WTC11 (cell line): Measurements from ENCODE around the gene BEGAIN. TPM values are rescaled to one million over a fixed set of nuclear protein-coding genes. Genes with fewer than 3 reads are reported as not detected.

ENCODE experiments used
- ATAC-seq: fragments of 200-7000 bp; cut with Tn5 transposase; 2 replicates; pipeline ENCODE4 v1.10.0; 2021; ENCODE audit warnings: mild to moderate bottlenecking, moderate library complexity
- CTCF ChIA-PET: fragments of 300-600 bp; sonication (Branson Sonifier 250); formaldehyde crosslinking; loops from one replicate; lab custom pipeline; 2021; ENCODE audit warnings: antibody characterized with exemption; lab: Charles Lee
- POLR2A ChIA-PET: fragments of 350-600 bp; sonication (Branson Sonifier 250); formaldehyde crosslinking; loops from one replicate; lab custom pipeline; 2021; ENCODE audit warnings: antibody characterized with exemption; lab: Charles Lee
- DNase-seq: peaks from one replicate; pipeline ENCODE4 v3.0.0; 2021; ENCODE audit warnings: low spot score
- H3K27ac Mint-ChIP-seq: 2 replicates; pipeline ENCODE4 v1.8.0; 2021; ENCODE audit warnings: mixed read lengths
- H3K27me3 Mint-ChIP-seq: 2 replicates; pipeline ENCODE4 v1.8.0; 2021; ENCODE audit warnings: low read depth, mild to moderate bottlenecking, moderate library complexity, mixed read lengths
- H3K36me3 Mint-ChIP-seq: 2 replicates; pipeline ENCODE4 v1.8.0; 2021; ENCODE audit warnings: mixed read lengths
- H3K4me1 Mint-ChIP-seq: 2 replicates; pipeline ENCODE4 v1.8.0; 2022; ENCODE audit warnings: mixed read lengths
- H3K4me3 Mint-ChIP-seq: 2 replicates; pipeline ENCODE4 v1.8.0; 2021; ENCODE audit warnings: mild to moderate bottlenecking, moderate library complexity, mixed read lengths
- H3K9me3 Mint-ChIP-seq: 2 replicates; pipeline ENCODE4 v1.8.0; 2021; ENCODE audit warnings: mixed read lengths
- ELF4 ChIP-seq: sonication (generic); formaldehyde crosslinking; IDR thresholded peaks from 2 replicates; pipeline ENCODE4 v1.8.1; 2022; ENCODE audit warnings: low read depth, mild to moderate bottlenecking, moderate library complexity, missing genetic modification reagents
- ESRRA ChIP-seq: sonication (generic); formaldehyde crosslinking; IDR thresholded peaks from 2 replicates; pipeline ENCODE4 v1.8.1; 2022; ENCODE audit warnings: mild to moderate bottlenecking, missing genetic modification reagents, borderline replicate concordance
- ETV6 ChIP-seq: sonication (generic); formaldehyde crosslinking; IDR thresholded peaks from 2 replicates; pipeline ENCODE4 v1.8.1; 2022; ENCODE audit warnings: mild to moderate bottlenecking, missing genetic modification reagents
- FOXP4 ChIP-seq: sonication (generic); formaldehyde crosslinking; IDR thresholded peaks from 2 replicates; pipeline ENCODE4 v1.8.0; 2022; ENCODE audit warnings: mild to moderate bottlenecking, missing genetic modification reagents
- GABPB1 ChIP-seq: sonication (generic); formaldehyde crosslinking; IDR thresholded peaks from 2 replicates; pipeline ENCODE4 v1.8.1; 2023; ENCODE audit warnings: mild to moderate bottlenecking, missing genetic modification reagents
- GRHL2 ChIP-seq: fragments of 250-450 bp; sonication (Bioruptor Pico); IDR thresholded peaks from 2 replicates; pipeline ENCODE4 v1.8.0; 2022; ENCODE audit warnings: mild to moderate bottlenecking, moderate library complexity; ENCODE audit not compliant: insufficient replicate concordance, severe bottlenecking
- GTF2I ChIP-seq: fragments of 250-450 bp; sonication (Bioruptor Pico); conservative IDR thresholded peaks from 2 replicates; pipeline ENCODE4 v1.4.0; 2021; ENCODE audit warnings: mild to moderate bottlenecking
- HMGXB4 ChIP-seq: sonication (generic); formaldehyde crosslinking; IDR thresholded peaks from 2 replicates; pipeline ENCODE4 v1.8.1; 2023; ENCODE audit warnings: mild to moderate bottlenecking, moderate library complexity, missing genetic modification reagents
- JAZF1 ChIP-seq: fragments of 250-450 bp; sonication (Bioruptor Pico); IDR thresholded peaks from 2 replicates; pipeline ENCODE4 v1.9.0; 2021; ENCODE audit warnings: moderate library complexity, mild to moderate bottlenecking, inconsistent platforms
- MYBL2 ChIP-seq: sonication (generic); formaldehyde crosslinking; IDR thresholded peaks from 2 replicates; pipeline ENCODE4 v1.8.1; 2023; ENCODE audit warnings: mild to moderate bottlenecking, moderate library complexity, missing genetic modification reagents
- RELA ChIP-seq: sonication (generic); formaldehyde crosslinking; IDR thresholded peaks from 2 replicates; pipeline ENCODE4 v1.8.1; 2022; ENCODE audit warnings: missing genetic modification reagents, mild to moderate bottlenecking, borderline replicate concordance
- SMAD3 ChIP-seq: sonication (generic); formaldehyde crosslinking; IDR thresholded peaks from 2 replicates; pipeline ENCODE4 v1.8.0; 2022; ENCODE audit warnings: missing genetic modification reagents, mild to moderate bottlenecking, borderline replicate concordance
- ZNF121 ChIP-seq: sonication (generic); formaldehyde crosslinking; IDR thresholded peaks from 2 replicates; pipeline ENCODE4 v1.8.0; 2023; ENCODE audit warnings: missing genetic modification reagents
- total RNA-seq: library from RNA; stranded (reverse); gene quantifications from 3 replicates; pipeline ENCODE4 v1.2.3, GENCODE V29; 2021
- TF ChIP-seq, protein P1 (sequence below): sonication (generic); formaldehyde crosslinking; IDR thresholded peaks from 2 replicates; pipeline ENCODE4 v1.8.0; 2023; ENCODE audit warnings: mild to moderate bottlenecking, missing genetic modification reagents
- TF ChIP-seq, protein P2 (sequence below): sonication (generic); formaldehyde crosslinking; IDR thresholded peaks from 2 replicates; pipeline ENCODE4 v1.8.1; 2023; ENCODE audit warnings: mild to moderate bottlenecking, missing genetic modification reagents, moderate library complexity
- TF ChIP-seq, protein P3 (sequence below): sonication (generic); formaldehyde crosslinking; IDR thresholded peaks from 2 replicates; pipeline ENCODE4 v1.8.0; 2022; ENCODE audit warnings: mild to moderate bottlenecking, missing genetic modification reagents

The BEGAIN gene
- total RNA-seq, 1 experiment from 2014 or later = 1.3 TPM

- Mint-ChIP-seq H3K9me3 (no peaks in the 10 kb centered on the region), H3K36me3 (no peaks in the 10 kb centered on the region), H3K27me3 (peaks cover 12% of the 10 kb centered on the region), H3K4me1 (peaks cover 3% of the 10 kb centered on the region; the same call in 1 of the 2 replicates), H3K4me3 (no peak overlapping the region), H3K27ac (no peak overlapping the region)
- CTCF ChIA-PET = interaction anchor here (1.3 to 3.6 kb wide), 3 partner anchors 21 to 85 kb away, joined by 3 to 17 read pairs (median 8); no protein-coding TSS in a partner anchor
- TF ChIP-seq ESRRA (no peak), ZNF121 (CRISPR knock-in tag) (0 out of 2 replicates have a peak, but pooled peaks have one; percentile 12)
- POLR2A ChIA-PET = interaction anchor here (0.8 kb wide), 1 partner anchor 15 kb away, joined by 4 read pairs; no protein-coding TSS in a partner anchor
- DNase-seq (no peak), ATAC-seq (no peak)
These were observed 26.2 kb downstream of the BEGAIN start for GRCh38 chr14:100561005-100561404.

DNA sequence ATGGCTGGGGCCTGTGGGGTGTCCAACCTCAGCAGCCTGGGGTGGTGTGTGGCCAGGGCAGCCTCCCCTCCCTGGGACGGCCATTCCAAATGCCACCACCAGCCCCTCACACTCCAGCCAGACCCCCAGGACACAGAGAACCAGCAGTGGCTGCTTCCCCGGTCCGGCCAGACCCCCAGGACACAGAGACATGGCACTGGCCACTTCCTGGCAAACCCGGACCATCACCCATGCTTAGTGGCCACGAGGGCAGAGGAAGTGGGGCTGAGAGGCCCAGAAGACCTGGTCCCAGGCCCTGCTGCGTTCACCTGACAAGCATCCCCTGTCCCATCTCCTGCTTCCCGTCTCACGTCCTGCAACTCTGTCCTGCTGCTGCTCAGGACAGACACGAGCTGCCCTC, 26.7 kb downstream of the BEGAIN start:
- no peak for ATAC-seq
- no peak for TF ChIP-seq SMAD3
- no peak for TF ChIP-seq HMGXB4
- no peak for TF ChIP-seq ELF4 (CRISPR knock-in tag)
- no peak for TF ChIP-seq FOXP4 (CRISPR knock-in tag)
- TF ChIP-seq, protein P1, sequence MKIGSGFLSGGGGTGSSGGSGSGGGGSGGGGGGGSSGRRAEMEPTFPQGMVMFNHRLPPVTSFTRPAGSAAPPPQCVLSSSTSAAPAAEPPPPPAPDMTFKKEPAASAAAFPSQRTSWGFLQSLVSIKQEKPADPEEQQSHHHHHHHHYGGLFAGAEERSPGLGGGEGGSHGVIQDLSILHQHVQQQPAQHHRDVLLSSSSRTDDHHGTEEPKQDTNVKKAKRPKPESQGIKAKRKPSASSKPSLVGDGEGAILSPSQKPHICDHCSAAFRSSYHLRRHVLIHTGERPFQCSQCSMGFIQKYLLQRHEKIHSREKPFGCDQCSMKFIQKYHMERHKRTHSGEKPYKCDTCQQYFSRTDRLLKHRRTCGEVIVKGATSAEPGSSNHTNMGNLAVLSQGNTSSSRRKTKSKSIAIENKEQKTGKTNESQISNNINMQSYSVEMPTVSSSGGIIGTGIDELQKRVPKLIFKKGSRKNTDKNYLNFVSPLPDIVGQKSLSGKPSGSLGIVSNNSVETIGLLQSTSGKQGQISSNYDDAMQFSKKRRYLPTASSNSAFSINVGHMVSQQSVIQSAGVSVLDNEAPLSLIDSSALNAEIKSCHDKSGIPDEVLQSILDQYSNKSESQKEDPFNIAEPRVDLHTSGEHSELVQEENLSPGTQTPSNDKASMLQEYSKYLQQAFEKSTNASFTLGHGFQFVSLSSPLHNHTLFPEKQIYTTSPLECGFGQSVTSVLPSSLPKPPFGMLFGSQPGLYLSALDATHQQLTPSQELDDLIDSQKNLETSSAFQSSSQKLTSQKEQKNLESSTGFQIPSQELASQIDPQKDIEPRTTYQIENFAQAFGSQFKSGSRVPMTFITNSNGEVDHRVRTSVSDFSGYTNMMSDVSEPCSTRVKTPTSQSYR (CRISPR knock-in tag) = no peak
- no peak for TF ChIP-seq JAZF1 (CRISPR knock-in tag)
- no peak for TF ChIP-seq GTF2I (CRISPR knock-in tag)
- no peak for TF ChIP-seq GABPB1 (CRISPR knock-in tag)
- TF ChIP-seq GRHL2 = no peak
- no peak for TF ChIP-seq MYBL2 (CRISPR knock-in tag)
- TF ChIP-seq RELA (CRISPR knock-in tag) = no peak
- TF ChIP-seq, protein P2, sequence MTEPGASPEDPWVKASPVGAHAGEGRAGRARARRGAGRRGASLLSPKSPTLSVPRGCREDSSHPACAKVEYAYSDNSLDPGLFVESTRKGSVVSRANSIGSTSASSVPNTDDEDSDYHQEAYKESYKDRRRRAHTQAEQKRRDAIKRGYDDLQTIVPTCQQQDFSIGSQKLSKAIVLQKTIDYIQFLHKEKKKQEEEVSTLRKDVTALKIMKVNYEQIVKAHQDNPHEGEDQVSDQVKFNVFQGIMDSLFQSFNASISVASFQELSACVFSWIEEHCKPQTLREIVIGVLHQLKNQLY (CRISPR knock-in tag) = no peak
- TF ChIP-seq, protein P3, sequence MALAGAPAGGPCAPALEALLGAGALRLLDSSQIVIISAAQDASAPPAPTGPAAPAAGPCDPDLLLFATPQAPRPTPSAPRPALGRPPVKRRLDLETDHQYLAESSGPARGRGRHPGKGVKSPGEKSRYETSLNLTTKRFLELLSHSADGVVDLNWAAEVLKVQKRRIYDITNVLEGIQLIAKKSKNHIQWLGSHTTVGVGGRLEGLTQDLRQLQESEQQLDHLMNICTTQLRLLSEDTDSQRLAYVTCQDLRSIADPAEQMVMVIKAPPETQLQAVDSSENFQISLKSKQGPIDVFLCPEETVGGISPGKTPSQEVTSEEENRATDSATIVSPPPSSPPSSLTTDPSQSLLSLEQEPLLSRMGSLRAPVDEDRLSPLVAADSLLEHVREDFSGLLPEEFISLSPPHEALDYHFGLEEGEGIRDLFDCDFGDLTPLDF (CRISPR knock-in tag) = no peak
- no peak for TF ChIP-seq ETV6 (CRISPR knock-in tag)
- TF ChIP-seq, all 79 proteins: peak for 0
- Mint-ChIP-seq H3K27ac (no peak overlapping the region), H3K36me3 (no peaks in the 10 kb centered on the region), H3K27me3 (peaks cover 9% of the 10 kb centered on the region), H3K9me3 (no peaks in the 10 kb centered on the region), H3K4me1 (peaks cover 8% of the 10 kb centered on the region), H3K4me3 (no peak overlapping the region)
- no peak for DNase-seq
- CTCF ChIA-PET = interaction anchor here (1.3 to 3.6 kb wide), 3 partner anchors 20 to 85 kb away, joined by 3 to 17 read pairs (median 8); no protein-coding TSS in a partner anchor
- POLR2A ChIA-PET = interaction anchor here (0.8 kb wide), 1 partner anchor 14 kb away, joined by 4 read pairs; no protein-coding TSS in a partner anchor
